Measurements from ENCODE around the gene TNFSF18. TPM values are rescaled to one million over a fixed set of nuclear protein-coding genes. Genes with fewer than 3 reads are reported as not detected.

The TNFSF18 gene
- total and polyA plus RNA-seq, 3 experiments from 2014 or later: not detected

GRCh38 chr1:173052681-173053196, 2.0 kb upstream of the TNFSF18 start:
- Mint-ChIP-seq H3K4me1 (no peaks in the 10 kb centered on the region), H3K27me3 (no peaks in the 10 kb centered on the region), H3K9me3 (no peaks in the 10 kb centered on the region), H3K36me3 (no peaks in the 10 kb centered on the region), H3K4me3 (no peak overlapping the region), H3K27ac (no peak overlapping the region)
- no peak overlapping the region for H3K27ac ChIP-seq (ENCODE audit: low read depth, low read length)
- H3K4me1 ChIP-seq (ENCODE audit: insufficient read depth, low read length): no peaks in the 10 kb centered on the region
- no peak for DNase-seq
- H3K9me3 ChIP-seq (ENCODE audit: low read length): no peaks in the 10 kb centered on the region
- ChIA-PET POLR2A (no interaction called here), CTCF (no interaction called here)
- no peak overlapping the region for H3K4me3 ChIP-seq (ENCODE audit: low read length)
- H3K36me3 ChIP-seq (ENCODE audit: insufficient read depth, low read length): no peaks in the 10 kb centered on the region
- no peaks in the 10 kb centered on the region for H3K27me3 ChIP-seq (ENCODE audit: insufficient read depth, low read length, poor library complexity, severe bottlenecking)

- Mint-ChIP-seq H3K27ac (no peak overlapping the region), H3K4me1 (no peaks in the 10 kb centered on the region), H3K36me3 (no peaks in the 10 kb centered on the region), H3K27me3 (no peaks in the 10 kb centered on the region), H3K9me3 (no peaks in the 10 kb centered on the region), H3K4me3 (no peak overlapping the region)
- no peak for DNase-seq
- H3K36me3 ChIP-seq (ENCODE audit: insufficient read depth, low read length): no peaks in the 10 kb centered on the region
- CTCF ChIA-PET: no interaction called here
- no peaks in the 10 kb centered on the region for H3K9me3 ChIP-seq (ENCODE audit: low read length)
- POLR2A ChIA-PET: no interaction called here
- H3K27ac ChIP-seq (ENCODE audit: low read depth, low read length): no peak overlapping the region
- no peaks in the 10 kb centered on the region for H3K4me1 ChIP-seq (ENCODE audit: insufficient read depth, low read length)
- no peaks in the 10 kb centered on the region for H3K27me3 ChIP-seq (ENCODE audit: insufficient read depth, low read length, poor library complexity, severe bottlenecking)
- no peak overlapping the region for H3K4me3 ChIP-seq (ENCODE audit: low read length)
Observed at GRCh38 chr1:173049322-173049633, 1.5 kb downstream of the TNFSF18 start.

- no peaks in the 10 kb centered on the region for H3K36me3 Mint-ChIP-seq
- Histone ChIP-seq H3K4me1 (ENCODE audit: insufficient read depth, low read length) (no peaks in the 10 kb centered on the region), H3K9me3 (ENCODE audit: low read length) (no peaks in the 10 kb centered on the region), H3K27ac (ENCODE audit: low read depth, low read length) (no peak overlapping the region), H3K36me3 (ENCODE audit: insufficient read depth, low read length) (no peaks in the 10 kb centered on the region), H3K4me3 (ENCODE audit: low read length) (no peak overlapping the region), H3K27me3 (ENCODE audit: insufficient read depth, low read length, poor library complexity, severe bottlenecking) (no peaks in the 10 kb centered on the region)
- H3K27ac Mint-ChIP-seq: no peak overlapping the region
- no peaks in the 10 kb centered on the region for H3K9me3 Mint-ChIP-seq
- POLR2A ChIA-PET: no interaction called here
- CTCF ChIA-PET: no interaction called here
- DNase-seq: no peak
- H3K4me1 Mint-ChIP-seq: no peaks in the 10 kb centered on the region
- no peak overlapping the region for H3K4me3 Mint-ChIP-seq
- peaks cover 0 to 1% of the 10 kb centered on the region in 2 donors for H3K27me3 Mint-ChIP-seq
Observed at GRCh38 chr1:173048621-173049321, 2.0 kb downstream of the TNFSF18 start.

- H3K27me3 ChIP-seq (ENCODE audit: insufficient read depth, low read length, poor library complexity, severe bottlenecking): no peaks in the 10 kb centered on the region
- Mint-ChIP-seq H3K27ac (no peak overlapping the region), H3K4me3 (no peak overlapping the region), H3K4me1 (peaks cover 0 to 5% (median 0%) of the 10 kb centered on the region in 3 donors), H3K27me3 (peaks cover 1 to 4% of the 10 kb centered on the region in 2 donors), H3K9me3 (no peaks in the 10 kb centered on the region), H3K36me3 (peaks cover 0 to 3% (median 0%) of the 10 kb centered on the region in 3 donors)
- no peak overlapping the region for H3K4me3 ChIP-seq (ENCODE audit: low read length)
- CTCF ChIA-PET: no interaction called here
- POLR2A ChIA-PET: interaction anchor here (0.9 kb wide), 1 partner anchor 21 kb away, joined by 3 read pairs; no protein-coding TSS in a partner anchor
- H3K4me1 ChIP-seq (ENCODE audit: insufficient read depth, low read length): no peaks in the 10 kb centered on the region
- no peaks in the 10 kb centered on the region for H3K9me3 ChIP-seq (ENCODE audit: low read length)
- no peak for DNase-seq
- H3K27ac ChIP-seq (ENCODE audit: low read depth, low read length): no peak overlapping the region
- no peaks in the 10 kb centered on the region for H3K36me3 ChIP-seq (ENCODE audit: insufficient read depth, low read length)
Observed at GRCh38 chr1:173044656-173045055, 6.1 kb downstream of the TNFSF18 start.

- Histone ChIP-seq H3K4me3 (ENCODE audit: low read length) (no peak overlapping the region), H3K27ac (ENCODE audit: low read depth, low read length) (no peak overlapping the region), H3K9me3 (ENCODE audit: low read length) (no peaks in the 10 kb centered on the region), H3K4me1 (ENCODE audit: insufficient read depth, low read length) (no peaks in the 10 kb centered on the region), H3K36me3 (ENCODE audit: insufficient read depth, low read length) (no peaks in the 10 kb centered on the region), H3K27me3 (ENCODE audit: insufficient read depth, low read length, poor library complexity, severe bottlenecking) (no peaks in the 10 kb centered on the region)
- H3K27ac Mint-ChIP-seq: no peak overlapping the region
- no peak for DNase-seq
- peaks cover 5 to 17% (median 14%) of the 10 kb centered on the region in 3 donors for H3K4me1 Mint-ChIP-seq
- ChIA-PET POLR2A (no interaction called here), CTCF (no interaction called here)
- peaks cover 0 to 3% (median 0%) of the 10 kb centered on the region in 3 donors for H3K36me3 Mint-ChIP-seq
- H3K27me3 Mint-ChIP-seq: peaks cover 1 to 4% of the 10 kb centered on the region in 2 donors
- no peak overlapping the region for H3K4me3 Mint-ChIP-seq
- H3K9me3 Mint-ChIP-seq: no peaks in the 10 kb centered on the region
Observed at GRCh38 chr1:173043253-173043652, 7.5 kb downstream of the TNFSF18 start.

- DNase-seq: no peak
- no peak overlapping the region for H3K4me3 ChIP-seq (ENCODE audit: low read length)
- Mint-ChIP-seq H3K27me3 (peaks cover 1 to 4% of the 10 kb centered on the region in 2 donors), H3K27ac (no peak overlapping the region), H3K9me3 (no peaks in the 10 kb centered on the region), H3K4me1 (peaks cover 5 to 19% (median 15%) of the 10 kb centered on the region in 3 donors), H3K36me3 (peaks cover 0 to 3% (median 0%) of the 10 kb centered on the region in 3 donors), H3K4me3 (no peak overlapping the region)
- ChIA-PET CTCF (no interaction called here), POLR2A (no interaction called here)
- H3K4me1 ChIP-seq (ENCODE audit: insufficient read depth, low read length): no peaks in the 10 kb centered on the region
- no peaks in the 10 kb centered on the region for H3K27me3 ChIP-seq (ENCODE audit: insufficient read depth, low read length, poor library complexity, severe bottlenecking)
- no peaks in the 10 kb centered on the region for H3K9me3 ChIP-seq (ENCODE audit: low read length)
- no peaks in the 10 kb centered on the region for H3K36me3 ChIP-seq (ENCODE audit: insufficient read depth, low read length)
- H3K27ac ChIP-seq (ENCODE audit: low read depth, low read length): no peak overlapping the region
Observed at GRCh38 chr1:173042806-173043205, 7.9 kb downstream of the TNFSF18 start.

GRCh38 chr1:173039626-173040025, 11.1 kb downstream of the TNFSF18 start:
- no peaks in the 10 kb centered on the region for H3K36me3 ChIP-seq (ENCODE audit: insufficient read depth, low read length)
- H3K4me3 Mint-ChIP-seq: no peak overlapping the region
- H3K4me1 ChIP-seq (ENCODE audit: insufficient read depth, low read length): no peaks in the 10 kb centered on the region
- H3K27ac Mint-ChIP-seq: no peak overlapping the region
- peaks cover 0 to 3% (median 0%) of the 10 kb centered on the region in 3 donors for H3K36me3 Mint-ChIP-seq
- no peak overlapping the region for H3K4me3 ChIP-seq (ENCODE audit: low read length)
- H3K9me3 Mint-ChIP-seq: no peaks in the 10 kb centered on the region
- no peak for DNase-seq
- no peaks in the 10 kb centered on the region for H3K27me3 ChIP-seq (ENCODE audit: insufficient read depth, low read length, poor library complexity, severe bottlenecking)
- H3K9me3 ChIP-seq (ENCODE audit: low read length): no peaks in the 10 kb centered on the region
- CTCF ChIA-PET: interaction anchor here (1.1 kb wide), 1 partner anchor 215 kb away, joined by 3 read pairs; no protein-coding TSS in a partner anchor
- no peak overlapping the region for H3K27ac ChIP-seq (ENCODE audit: low read depth, low read length)
- H3K4me1 Mint-ChIP-seq: peaks cover 5 to 19% (median 15%) of the 10 kb centered on the region in 3 donors
- H3K27me3 Mint-ChIP-seq: peaks cover 1 to 4% of the 10 kb centered on the region in 2 donors
- POLR2A ChIA-PET: no interaction called here

GRCh38 chr1:173038875-173039554, 11.7 kb downstream of the TNFSF18 start:
- no peaks in the 10 kb centered on the region for H3K27me3 ChIP-seq (ENCODE audit: insufficient read depth, low read length, poor library complexity, severe bottlenecking)
- peaks cover 0 to 3% (median 0%) of the 10 kb centered on the region in 3 donors for H3K36me3 Mint-ChIP-seq
- no peaks in the 10 kb centered on the region for H3K9me3 ChIP-seq (ENCODE audit: low read length)
- peaks cover under 1 to 4% of the 10 kb centered on the region in 2 donors for H3K27me3 Mint-ChIP-seq
- DNase-seq: no peak
- H3K9me3 Mint-ChIP-seq: no peaks in the 10 kb centered on the region
- POLR2A ChIA-PET: no interaction called here
- no peaks in the 10 kb centered on the region for H3K4me1 ChIP-seq (ENCODE audit: insufficient read depth, low read length)
- H3K36me3 ChIP-seq (ENCODE audit: insufficient read depth, low read length): no peaks in the 10 kb centered on the region
- CTCF ChIA-PET: no interaction called here
- H3K4me1 Mint-ChIP-seq: peaks cover 5 to 19% (median 15%) of the 10 kb centered on the region in 3 donors
- no peak overlapping the region for H3K27ac ChIP-seq (ENCODE audit: low read depth, low read length)
- H3K4me3 Mint-ChIP-seq: peak overlapping the region in 2 of 7 donors; percentile 4 to 14
- H3K4me3 ChIP-seq (ENCODE audit: low read length): no peak overlapping the region
- peak overlapping the region in 3 of 8 donors; percentile 0 to 12 (median 5) for H3K27ac Mint-ChIP-seq
